Gastroesophageal sphincter (tissue), 4 donors: ENCODE results near the gene RAET1L. TPM values are rescaled to one million over a fixed set of nuclear protein-coding genes. Genes with fewer than 3 reads are reported as not detected.
"Not testable (repeated sequence)": the region's sequence is repeated elsewhere in the genome, so short reads cannot be mapped to it uniquely, and the experiment has no call there.

ENCODE experiments used
- ATAC-seq: fragments of 150-250 bp; one replicate; pipeline ENCODE4 v1.9.1; 2016; ENCODE audit warnings: mild to moderate bottlenecking, moderate library complexity
- H3K27ac ChIP-seq, 4 donors: fragments of 200-600 bp; sonication (generic) in 3 of 4; 1 replicate in 3 of 4; 2 replicates in 1 of 4; pipeline ENCODE4 v1.5.1; 2016 to 2019
- H3K27me3 ChIP-seq: fragments of 200-600 bp; sonication (generic); one replicate; pipeline ENCODE4 v1.5.1; 2019
- H3K36me3 ChIP-seq, 2 donors: fragments of 200-600 bp; sonication (generic); one replicate each; pipeline ENCODE4 v1.5.1; 2019; ENCODE audit warnings: control low read depth in 1 of 2
- H3K4me1 ChIP-seq, 3 donors: fragments of 200-600 bp; sonication (generic); 1 replicate in 2 of 3; 2 replicates in 1 of 3; pipeline ENCODE4 v1.5.1; 2016 to 2019; ENCODE audit warnings: control low read depth in 2 of 3
- H3K4me3 ChIP-seq, 2 donors: fragments of 200-600 bp; sonication (generic); one replicate each; pipeline ENCODE4 v1.5.1; 2019; ENCODE audit warnings: mild to moderate bottlenecking in 1 of 2, moderate library complexity in 1 of 2
- H3K9me3 ChIP-seq, 3 donors: fragments of 200-600 bp; sonication (generic); one replicate each; pipeline ENCODE4 v1.5.1; 2017 to 2019; ENCODE audit warnings: control low read depth in 2 of 3
- EP300 ChIP-seq: sonication (generic); formaldehyde crosslinking; IDR thresholded peaks from one replicate; pipeline ENCODE4 v1.6.1; 2017; ENCODE audit warnings: antibody characterized with exemption, mild to moderate bottlenecking
- POLR2A ChIP-seq, 2 donors: fragments of 450-650 bp; IDR thresholded peaks; one replicate each; pipeline ENCODE4 v1.6.1; 2017; ENCODE audit warnings: antibody characterized with exemption in 2 of 2, mild to moderate bottlenecking in 2 of 2, moderate library complexity in 1 of 2
- POLR2AphosphoS5 ChIP-seq: sonication (generic); formaldehyde crosslinking; IDR thresholded peaks from one replicate; pipeline ENCODE4 v1.6.1; 2017; ENCODE audit warnings: antibody characterized with exemption
- WGBS, 2 donors: methylation state at CpG; one replicate each; pipeline ENCODE4 v1.1.5; 2018; ENCODE audit warnings: low coverage in 1 of 2; 5-methylcytosine and 5-hydroxymethylcytosine counted together
- total RNA-seq, 4 donors: library from RNA; depleted of rRNA; stranded (reverse); fragments of >200 nt; gene quantifications; one replicate each; pipeline ENCODE4 v1.1.0, GENCODE V29; 2016
- TF ChIP-seq, protein P1 (sequence below), 4 experiments: fragments of 200-600 bp in 2 of 4; fragments of 450-650 bp in 2 of 4; sonication (generic) in 1 of 4; IDR thresholded peaks; one replicate each; pipeline ENCODE4 v1.5.1; 2017 to 2019; ENCODE audit warnings: antibody characterized with exemption in 4 of 4, mild to moderate bottlenecking in 2 of 4, moderate library complexity in 2 of 4

Gene RAET1L
- total RNA-seq, 4 donors from 2014 or later = 0.23 to 0.62 TPM; not detected in 2

DNA sequence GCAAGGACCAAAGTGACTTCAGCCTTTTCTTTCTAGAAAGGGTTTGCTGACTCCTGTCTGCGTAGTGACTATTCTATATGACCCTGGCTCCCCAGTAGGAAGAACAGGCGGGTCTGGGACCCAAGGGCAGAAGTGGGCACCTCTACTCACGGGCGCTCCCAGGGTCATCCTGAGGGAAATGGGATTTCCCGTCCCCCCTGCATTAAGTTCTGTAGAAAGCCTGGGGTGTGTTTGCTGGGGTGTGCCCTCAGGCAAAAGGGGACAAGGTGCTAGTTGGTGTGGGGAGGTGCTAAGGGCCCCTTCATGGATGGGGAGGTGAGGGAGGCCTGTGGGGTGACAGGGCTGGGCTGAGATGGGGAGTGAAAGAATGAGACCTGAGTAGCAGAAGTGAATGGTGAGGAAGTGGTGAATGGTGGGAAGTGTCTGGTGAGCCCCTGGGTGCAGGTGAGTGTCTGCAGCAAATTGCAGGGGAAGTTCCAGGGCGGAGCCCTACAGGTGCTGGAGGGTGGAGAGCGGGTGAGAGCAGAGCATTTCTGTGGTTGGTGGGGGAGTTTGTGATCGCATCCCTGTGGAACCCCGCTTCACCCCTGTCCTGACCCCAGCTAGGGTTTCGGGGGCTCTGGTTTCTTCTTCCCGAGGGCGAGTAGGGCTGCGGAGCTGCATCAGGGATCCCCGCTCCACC, 21.1 kb downstream of the RAET1L start:
- 60 to 64% methylated on average over 1 to 5 of the region's 14 CpGs for WGBS, 2 donors
- Histone ChIP-seq H3K9me3 (no peaks in the 10 kb centered on the region), H3K4me3 (peak overlapping the region; percentile 41 to 63), H3K4me1 (peaks cover 0 to 18% (median 11%) of the 10 kb centered on the region in 3 donors), H3K36me3 (no peaks in the 10 kb centered on the region), H3K27ac (no peak overlapping the region), H3K27me3 (peaks cover 99% of the 10 kb centered on the region)
- TF ChIP-seq POLR2A (IDR thresholded peaks at IDR 0.05) (no peak), POLR2AphosphoS5 (no peak), EP300 (no peak)
- TF ChIP-seq, protein P1, sequence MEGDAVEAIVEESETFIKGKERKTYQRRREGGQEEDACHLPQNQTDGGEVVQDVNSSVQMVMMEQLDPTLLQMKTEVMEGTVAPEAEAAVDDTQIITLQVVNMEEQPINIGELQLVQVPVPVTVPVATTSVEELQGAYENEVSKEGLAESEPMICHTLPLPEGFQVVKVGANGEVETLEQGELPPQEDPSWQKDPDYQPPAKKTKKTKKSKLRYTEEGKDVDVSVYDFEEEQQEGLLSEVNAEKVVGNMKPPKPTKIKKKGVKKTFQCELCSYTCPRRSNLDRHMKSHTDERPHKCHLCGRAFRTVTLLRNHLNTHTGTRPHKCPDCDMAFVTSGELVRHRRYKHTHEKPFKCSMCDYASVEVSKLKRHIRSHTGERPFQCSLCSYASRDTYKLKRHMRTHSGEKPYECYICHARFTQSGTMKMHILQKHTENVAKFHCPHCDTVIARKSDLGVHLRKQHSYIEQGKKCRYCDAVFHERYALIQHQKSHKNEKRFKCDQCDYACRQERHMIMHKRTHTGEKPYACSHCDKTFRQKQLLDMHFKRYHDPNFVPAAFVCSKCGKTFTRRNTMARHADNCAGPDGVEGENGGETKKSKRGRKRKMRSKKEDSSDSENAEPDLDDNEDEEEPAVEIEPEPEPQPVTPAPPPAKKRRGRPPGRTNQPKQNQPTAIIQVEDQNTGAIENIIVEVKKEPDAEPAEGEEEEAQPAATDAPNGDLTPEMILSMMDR (IDR thresholded peaks at IDR 0.05) = no peak
- no peak for ATAC-seq

DNA sequence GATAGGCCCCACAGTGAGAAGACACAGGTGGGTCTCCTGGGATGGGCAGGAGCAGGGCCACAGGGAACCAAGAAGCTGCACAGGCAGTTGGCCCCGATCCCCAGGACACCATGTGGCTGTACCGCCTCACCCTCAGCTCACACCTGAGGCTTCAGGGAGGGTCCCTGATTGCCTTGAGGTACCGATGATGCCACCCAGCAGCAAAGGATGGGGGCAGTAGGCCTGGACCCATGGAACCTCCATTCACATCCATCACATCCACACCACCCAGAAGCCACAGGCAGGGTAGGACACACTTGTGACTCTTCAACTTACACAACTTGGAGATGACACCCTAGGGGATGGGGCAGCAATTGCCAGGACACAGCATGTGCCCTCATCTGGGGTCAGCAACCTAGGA, 21.7 kb downstream of the RAET1L start:
- H3K9me3 ChIP-seq, H3K36me3 ChIP-seq, H3K4me3 ChIP-seq, ATAC-seq, H3K27ac ChIP-seq: not testable (repeated sequence)
- peaks cover 0 to 18% (median 11%) of the 10 kb centered on the region in 3 donors for H3K4me1 ChIP-seq
- WGBS, 2 donors = no CpG with 5 or more reads among the region's 3 CpGs
- H3K27me3 ChIP-seq = peaks cover 99% of the 10 kb centered on the region

- TF ChIP-seq, protein P1 (IDR thresholded peaks at IDR 0.05) = no peak
- TF ChIP-seq POLR2A (IDR thresholded peaks at IDR 0.05) (no peak), POLR2AphosphoS5 (no peak), EP300 (no peak)
- no peaks in the 10 kb centered on the region for H3K9me3 ChIP-seq
- ATAC-seq = no peak
- peaks cover 0 to 18% (median 11%) of the 10 kb centered on the region in 3 donors for H3K4me1 ChIP-seq
- H3K27ac ChIP-seq = no peak overlapping the region
- WGBS, 2 donors = 91 to 100% methylated on average over 1 of the region's 2 CpGs
- H3K4me3 ChIP-seq = no peak overlapping the region
- H3K27me3 ChIP-seq = peaks cover 99% of the 10 kb centered on the region
- H3K36me3 ChIP-seq = no peaks in the 10 kb centered on the region
Observed at GRCh38 chr6:150002710-150003109, 22.6 kb downstream of the RAET1L start.

DNA sequence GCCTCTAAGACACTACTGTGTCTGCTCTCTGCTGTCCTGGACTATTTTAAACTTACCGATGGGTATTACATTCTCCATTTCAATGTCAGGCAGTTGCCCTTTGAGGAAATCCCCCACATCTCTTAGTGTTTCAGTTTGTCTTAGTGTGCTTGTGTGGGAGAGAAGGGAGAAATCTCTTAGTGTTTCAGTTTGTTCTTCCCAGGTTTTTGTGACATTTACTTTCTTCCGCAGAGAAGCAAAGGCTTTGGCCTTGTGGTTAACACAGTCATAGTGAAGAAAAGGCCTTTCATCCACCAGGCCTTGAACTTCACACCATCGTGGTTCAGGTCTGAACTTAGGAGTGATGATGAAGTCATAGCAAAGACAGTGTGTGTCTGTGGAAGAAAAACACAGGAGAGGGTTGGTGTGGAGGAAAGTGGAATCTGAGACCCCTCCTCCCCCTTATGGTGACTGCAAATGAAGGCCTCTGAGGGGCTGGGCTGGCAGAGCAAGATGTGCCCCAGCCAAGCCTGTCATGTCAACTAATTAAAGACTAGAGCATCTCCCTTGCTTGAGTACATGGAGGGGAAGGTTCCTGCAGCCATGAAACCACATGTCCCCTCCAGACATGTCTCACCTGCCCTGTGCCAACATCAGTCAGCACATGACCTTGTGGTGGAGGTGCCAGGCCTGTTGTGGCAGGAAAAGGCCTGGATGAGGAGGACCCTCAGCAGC, 23.9 kb downstream of the RAET1L start:
- Histone ChIP-seq H3K4me1 (peaks cover 0 to 18% (median 11%) of the 10 kb centered on the region in 3 donors), H3K27ac (no peak overlapping the region), H3K4me3 (no peak overlapping the region), H3K9me3 (no peaks in the 10 kb centered on the region), H3K36me3 (no peaks in the 10 kb centered on the region), H3K27me3 (peaks cover 99% of the 10 kb centered on the region)
- TF ChIP-seq EP300 (no peak), POLR2AphosphoS5 (no peak), POLR2A (IDR thresholded peaks at IDR 0.05) (no peak)
- TF ChIP-seq, protein P1 (IDR thresholded peaks at IDR 0.05) = no peak
- no peak for ATAC-seq
- 78 to 87% methylated on average over 1 to 3 of the region's 3 CpGs for WGBS, 2 donors

DNA sequence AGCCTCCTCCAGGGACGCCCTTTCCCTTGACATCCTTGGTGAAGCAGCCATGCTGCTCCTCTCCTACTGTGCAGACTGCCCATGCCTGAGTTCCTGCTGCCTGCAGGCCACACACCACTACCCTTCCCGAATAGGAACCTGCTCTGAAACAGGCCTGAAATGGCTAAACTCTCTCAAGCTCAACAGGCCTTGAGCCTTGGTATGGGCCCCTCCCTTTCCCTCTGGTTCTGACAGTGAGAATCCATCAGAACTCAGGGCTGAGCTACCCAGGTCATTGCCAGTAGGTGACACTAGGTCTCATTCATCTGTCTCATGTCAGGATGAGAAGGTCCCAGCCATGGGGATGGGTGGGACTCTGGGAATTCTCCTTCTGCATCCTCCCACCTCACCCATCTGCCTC, 25.7 kb downstream of the RAET1L start:
- Histone ChIP-seq H3K9me3 (no peaks in the 10 kb centered on the region), H3K4me3 (no peak overlapping the region), H3K36me3 (no peaks in the 10 kb centered on the region), H3K4me1 (peaks cover 0 to 6% (median 4%) of the 10 kb centered on the region in 3 donors), H3K27me3 (peaks cover 99% of the 10 kb centered on the region), H3K27ac (no peak overlapping the region)
- 67% methylated on average over 1 of the region's 2 CpGs; no CpG with 5 or more reads in 1 of the 2 donors for WGBS, 2 donors
- ATAC-seq = no peak
- TF ChIP-seq EP300 (no peak), POLR2AphosphoS5 (no peak), POLR2A (IDR thresholded peaks at IDR 0.05) (no peak)
- TF ChIP-seq, protein P1 (IDR thresholded peaks at IDR 0.05) = no peak
